ENCODE results near the gene SKIC8.

SKIC8 gene

DNA sequence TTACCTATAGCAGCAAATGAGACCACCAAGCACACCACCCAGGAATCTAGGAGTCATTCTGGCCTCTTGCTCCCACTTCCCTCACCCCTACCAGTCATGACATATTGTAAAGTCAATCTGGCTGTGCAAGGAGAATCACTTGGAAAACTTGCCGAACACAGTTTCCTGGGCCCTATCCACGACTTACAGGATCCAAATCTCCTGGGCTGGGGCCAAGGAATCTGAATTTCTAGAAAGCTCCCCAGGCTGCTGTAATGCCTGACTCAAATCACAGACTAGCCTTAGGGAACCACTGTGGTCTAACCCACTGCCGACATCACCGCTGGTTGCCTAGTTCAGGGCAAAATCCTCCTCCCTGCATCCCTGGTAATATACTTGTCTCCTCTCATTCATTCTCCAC lies 36.6 kb upstream of the SKIC8 start:
- FAIRE-seq (no peak), DNase-seq (ENCODE audit: insufficient read length) (no peak)
- TF ChIP-seq POLR2AphosphoS5 (IDR thresholded peaks at IDR 0.05; ENCODE audit: low read depth, low read length) (no peak), TAF1 (IDR thresholded peaks at IDR 0.05; ENCODE audit: borderline replicate concordance, low read depth, low read length) (no peak), POLR2A (IDR thresholded peaks at IDR 0.05; ENCODE audit: low read depth, low read length) (no peak)

DNA sequence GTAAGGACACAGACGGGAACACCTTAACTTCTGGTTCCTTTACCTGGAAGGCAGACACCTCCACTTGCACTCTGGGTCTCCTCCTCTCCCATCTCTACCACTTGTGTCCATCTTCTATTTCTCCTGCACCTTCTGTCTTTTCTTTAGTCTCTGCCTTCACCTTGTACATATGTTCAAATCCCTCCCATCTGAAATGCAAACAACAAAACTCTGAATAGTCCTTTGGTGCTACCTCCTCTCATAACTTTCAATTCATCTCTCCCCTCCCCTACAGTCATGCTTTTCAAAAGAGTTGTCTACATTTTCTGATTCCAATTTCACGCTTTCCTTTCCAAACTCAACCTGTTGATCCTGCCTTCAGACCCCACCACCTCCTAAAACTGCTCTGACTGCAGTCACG lies 35.4 kb upstream of the SKIC8 start:
- FAIRE-seq: no peak
- no peak for TF ChIP-seq POLR2AphosphoS5 (IDR thresholded peaks at IDR 0.05; ENCODE audit: low read depth, low read length)
- no peak for TF ChIP-seq TAF1 (IDR thresholded peaks at IDR 0.05; ENCODE audit: borderline replicate concordance, low read depth, low read length)
- no peak for TF ChIP-seq POLR2A (IDR thresholded peaks at IDR 0.05; ENCODE audit: low read depth, low read length)
- no peak for DNase-seq (ENCODE audit: insufficient read length)

DNA sequence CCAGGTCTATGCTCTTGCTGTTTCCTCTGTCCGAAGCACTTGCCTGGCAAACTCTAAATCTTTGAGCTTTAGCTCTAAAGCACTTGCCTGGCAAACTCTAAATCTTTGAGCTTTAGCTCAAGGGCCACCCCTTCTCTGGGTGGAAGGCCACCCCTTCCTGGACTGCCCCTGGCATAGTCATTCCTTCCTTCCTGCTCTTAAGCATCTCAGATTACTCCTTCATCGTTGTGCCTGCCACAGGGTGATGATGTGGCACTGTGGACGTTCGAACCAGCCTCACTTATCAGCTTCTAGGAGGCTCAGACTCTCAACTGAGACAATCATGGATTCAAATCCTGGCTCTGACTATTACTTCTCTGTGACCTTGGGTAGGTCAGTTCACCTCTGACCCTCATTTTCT lies 30.2 kb upstream of the SKIC8 start:
- no peak for FAIRE-seq
- TF ChIP-seq TAF1 (IDR thresholded peaks at IDR 0.05; ENCODE audit: borderline replicate concordance, low read depth, low read length) (no peak), POLR2AphosphoS5 (IDR thresholded peaks at IDR 0.05; ENCODE audit: low read depth, low read length) (no peak), POLR2A (IDR thresholded peaks at IDR 0.05; ENCODE audit: low read depth, low read length) (no peak)

DNA sequence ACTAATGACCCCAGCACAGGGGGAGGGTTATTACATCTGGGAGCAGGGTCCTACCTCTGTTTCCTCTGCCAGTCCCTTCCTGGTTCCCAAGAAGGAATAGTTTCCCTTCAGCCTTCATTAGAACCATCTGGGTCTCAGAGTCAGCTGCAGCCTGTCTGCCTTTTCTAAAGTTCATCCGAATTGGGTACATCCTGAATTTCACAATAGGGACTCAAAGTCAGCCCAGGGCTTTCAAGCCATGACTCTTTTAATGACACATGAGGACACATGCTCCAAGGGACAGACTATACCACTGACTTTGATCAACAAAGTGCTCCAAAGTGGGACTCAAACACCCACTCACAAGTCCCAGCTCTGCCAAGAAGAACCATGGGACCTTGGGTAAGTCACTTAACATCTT lies 28.1 kb upstream of the SKIC8 start:
- no peak for DNase-seq (ENCODE audit: insufficient read length)
- no peak for TF ChIP-seq TAF1 (IDR thresholded peaks at IDR 0.05; ENCODE audit: borderline replicate concordance, low read depth, low read length)
- TF ChIP-seq POLR2A (IDR thresholded peaks at IDR 0.05; ENCODE audit: low read depth, low read length): no peak
- no peak for TF ChIP-seq POLR2AphosphoS5 (IDR thresholded peaks at IDR 0.05; ENCODE audit: low read depth, low read length)

More for the DNA sequence above, 30.2 kb upstream of the SKIC8 start:
- DNase-seq (ENCODE audit: insufficient read length): no peak

DNA sequence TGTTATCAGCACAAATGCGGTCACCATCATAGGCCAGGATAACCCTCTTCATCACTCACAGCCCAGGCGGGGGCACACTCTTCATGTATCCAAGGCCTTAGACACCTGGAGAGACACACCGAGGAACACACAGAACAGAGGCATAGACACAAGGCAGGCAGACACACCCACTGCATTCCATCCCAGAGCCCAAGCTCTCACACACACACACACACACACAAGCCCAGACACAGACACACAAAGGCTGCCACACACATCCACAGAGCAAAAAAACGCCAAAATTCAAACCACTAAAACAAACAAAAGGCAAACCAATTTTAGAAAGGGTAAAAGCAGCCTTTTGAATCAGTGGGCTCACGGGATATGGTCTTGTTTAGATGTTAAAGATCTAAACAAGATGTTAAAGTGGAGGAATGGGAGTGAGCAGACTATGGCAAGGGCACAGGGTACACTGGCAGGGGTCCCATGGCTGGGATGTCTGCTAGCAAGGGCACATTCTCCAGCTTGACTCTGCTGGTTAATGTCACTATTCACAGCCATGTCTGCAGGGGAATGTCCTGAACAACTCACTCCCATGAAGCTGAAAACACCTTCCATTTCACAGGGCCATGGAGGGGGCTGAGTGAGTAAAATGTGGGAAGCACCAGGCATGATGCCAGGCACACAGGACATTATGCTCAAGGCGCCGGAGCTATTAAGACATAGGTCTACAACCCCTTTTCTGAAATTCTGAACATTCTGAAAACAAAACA lies 25.9 kb upstream of the SKIC8 start:
- DNase-seq (ENCODE audit: insufficient read length) (no peak), FAIRE-seq (peak; percentile 38)
- TF ChIP-seq POLR2AphosphoS5 (IDR thresholded peaks at IDR 0.05; ENCODE audit: low read depth, low read length) (no peak), POLR2A (IDR thresholded peaks at IDR 0.05; ENCODE audit: low read depth, low read length) (no peak), TAF1 (IDR thresholded peaks at IDR 0.05; ENCODE audit: borderline replicate concordance, low read depth, low read length) (no peak)

More for the DNA sequence above, 28.1 kb upstream of the SKIC8 start:
- FAIRE-seq: peak; percentile 65

DNA sequence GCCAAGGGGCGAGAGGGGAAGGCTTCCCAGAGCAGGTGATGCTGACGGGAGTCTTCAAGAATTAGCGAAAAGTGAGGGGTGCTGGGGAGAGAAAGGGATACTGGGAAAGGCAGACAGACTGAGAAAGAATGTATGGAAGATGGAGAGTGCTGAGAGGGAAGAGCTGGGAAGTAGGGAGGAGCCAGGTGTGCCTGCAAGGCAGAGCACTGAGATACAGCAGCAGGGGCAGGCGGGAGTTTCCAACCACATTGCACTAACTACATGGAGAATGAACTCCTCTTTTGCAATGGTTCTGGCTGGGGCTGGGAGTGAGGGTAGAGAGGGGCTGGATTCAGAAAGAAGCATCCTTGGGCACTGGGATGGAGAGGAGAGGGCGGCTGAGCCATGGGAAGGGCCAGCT lies 24.7 kb upstream of the SKIC8 start:
- DNase-seq (ENCODE audit: insufficient read length): no peak
- TF ChIP-seq POLR2AphosphoS5 (IDR thresholded peaks at IDR 0.05; ENCODE audit: low read depth, low read length): no peak
- TF ChIP-seq TAF1 (IDR thresholded peaks at IDR 0.05; ENCODE audit: borderline replicate concordance, low read depth, low read length): no peak
- TF ChIP-seq POLR2A (IDR thresholded peaks at IDR 0.05; ENCODE audit: low read depth, low read length): no peak
- FAIRE-seq: no peak

DNA sequence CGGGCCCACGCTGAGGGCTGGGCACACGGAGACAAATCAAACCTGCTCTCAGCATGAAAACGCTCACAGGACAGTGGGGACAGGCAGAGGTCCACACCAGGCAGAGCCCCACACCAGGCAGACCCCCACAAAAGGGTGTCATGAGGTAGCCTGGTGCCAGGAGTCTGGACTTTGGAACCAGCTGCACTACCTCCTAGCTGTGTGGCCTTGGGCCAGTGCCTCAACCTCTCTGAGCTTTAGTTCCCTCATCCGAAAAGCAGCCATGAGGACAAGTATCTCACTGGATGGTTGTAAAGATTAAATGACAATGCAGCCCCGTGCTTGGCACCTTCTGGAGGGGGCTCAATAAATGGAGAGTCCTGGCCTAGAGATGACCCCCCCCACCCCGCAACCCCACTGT lies 24.3 kb upstream of the SKIC8 start:
- DNase-seq (ENCODE audit: insufficient read length) (no peak), FAIRE-seq (no peak)
- no peak for TF ChIP-seq TAF1 (IDR thresholded peaks at IDR 0.05; ENCODE audit: borderline replicate concordance, low read depth, low read length)
- TF ChIP-seq POLR2A (IDR thresholded peaks at IDR 0.05; ENCODE audit: low read depth, low read length): no peak
- no peak for TF ChIP-seq POLR2AphosphoS5 (IDR thresholded peaks at IDR 0.05; ENCODE audit: low read depth, low read length)

DNA sequence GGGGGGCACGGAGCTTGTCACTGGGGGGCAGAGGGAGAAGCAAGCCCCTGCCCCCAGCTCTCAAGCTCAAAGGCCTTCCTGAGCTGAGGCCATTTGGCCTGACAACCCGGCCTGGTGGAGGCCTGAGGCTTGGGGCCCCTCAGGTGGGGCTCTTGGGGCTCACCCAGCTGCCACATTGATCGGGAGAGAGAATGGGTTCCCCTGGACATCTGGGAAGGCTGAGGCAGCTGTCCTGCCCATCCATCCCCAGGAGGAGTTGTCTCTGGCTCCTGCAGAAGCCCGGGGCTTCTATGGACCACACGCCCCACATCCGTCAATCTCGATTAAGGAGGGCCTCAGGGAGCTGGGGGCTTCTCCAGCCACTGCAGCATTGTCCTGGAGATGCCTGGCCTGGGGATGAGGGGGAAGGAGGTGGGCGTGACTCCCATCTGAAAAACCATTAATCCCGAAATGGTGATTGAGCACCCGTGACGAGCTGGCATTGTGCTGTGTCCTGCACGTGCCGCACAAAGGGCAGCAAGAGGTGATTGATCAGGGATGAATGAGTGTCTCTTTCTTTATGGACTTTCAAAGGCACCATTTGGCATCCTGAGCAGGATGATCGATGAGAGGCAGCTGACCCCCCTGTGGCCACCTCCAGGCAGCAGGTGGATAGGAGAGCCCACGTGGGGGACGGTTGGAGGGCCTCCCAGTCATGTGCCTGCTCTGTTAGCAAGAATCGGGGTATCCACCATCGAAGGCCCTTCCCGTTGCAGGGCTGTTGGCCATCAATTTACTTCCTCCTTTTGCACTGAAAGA lies 23.5 kb upstream of the SKIC8 start:
- TF ChIP-seq POLR2AphosphoS5 (IDR thresholded peaks at IDR 0.05; ENCODE audit: low read depth, low read length): no peak
- TF ChIP-seq TAF1 (IDR thresholded peaks at IDR 0.05; ENCODE audit: borderline replicate concordance, low read depth, low read length): no peak
- TF ChIP-seq POLR2A (IDR thresholded peaks at IDR 0.05; ENCODE audit: low read depth, low read length): no peak
- no peak for FAIRE-seq
- no peak for DNase-seq (ENCODE audit: insufficient read length)

DNA sequence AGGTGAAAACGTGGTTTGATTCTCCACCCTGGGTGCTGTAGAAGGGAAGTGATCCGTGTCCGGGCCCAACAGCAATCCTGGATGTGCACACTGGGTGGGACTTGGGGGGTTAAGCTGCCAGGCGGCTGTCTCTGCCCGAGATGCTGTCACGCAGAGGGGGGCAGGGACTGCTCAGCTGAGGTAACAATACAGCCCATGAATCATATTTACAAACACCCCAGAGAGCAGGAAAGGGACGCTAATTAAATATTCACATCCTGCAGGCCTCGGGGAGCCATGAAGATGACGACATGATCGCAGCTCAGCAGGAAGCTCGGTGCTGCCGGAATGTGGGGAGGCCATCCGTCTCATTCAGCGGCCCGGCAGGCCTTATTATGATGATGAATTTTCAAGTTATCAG lies 22.8 kb upstream of the SKIC8 start:
- DNase-seq (ENCODE audit: insufficient read length) (no peak), FAIRE-seq (no peak)
- TF ChIP-seq POLR2AphosphoS5 (IDR thresholded peaks at IDR 0.05; ENCODE audit: low read depth, low read length) (no peak), POLR2A (IDR thresholded peaks at IDR 0.05; ENCODE audit: low read depth, low read length) (no peak), TAF1 (IDR thresholded peaks at IDR 0.05; ENCODE audit: borderline replicate concordance, low read depth, low read length) (no peak)

DNA sequence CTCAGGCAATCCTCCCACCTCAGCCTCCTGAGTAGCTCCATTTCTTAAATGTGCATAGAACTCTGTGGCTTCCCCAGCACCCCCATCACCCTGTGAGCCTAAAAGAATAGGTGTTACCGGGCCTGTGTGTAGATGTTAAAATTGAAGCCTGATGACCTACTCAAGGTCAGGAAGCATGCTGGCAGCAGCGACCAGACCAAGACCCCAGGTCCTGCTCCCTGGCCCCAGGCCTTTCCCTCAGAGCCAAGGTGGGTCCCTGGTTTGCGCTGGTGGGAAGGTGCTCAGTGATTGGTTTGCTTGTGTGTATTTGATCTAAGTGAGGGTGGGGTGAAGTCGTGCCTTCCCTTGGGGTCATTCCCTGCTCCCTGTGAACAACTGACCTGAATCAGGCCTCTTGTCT lies 22.4 kb upstream of the SKIC8 start:
- FAIRE-seq: no peak
- no peak for DNase-seq (ENCODE audit: insufficient read length)
- TF ChIP-seq POLR2A (IDR thresholded peaks at IDR 0.05; ENCODE audit: low read depth, low read length): no peak

DNA sequence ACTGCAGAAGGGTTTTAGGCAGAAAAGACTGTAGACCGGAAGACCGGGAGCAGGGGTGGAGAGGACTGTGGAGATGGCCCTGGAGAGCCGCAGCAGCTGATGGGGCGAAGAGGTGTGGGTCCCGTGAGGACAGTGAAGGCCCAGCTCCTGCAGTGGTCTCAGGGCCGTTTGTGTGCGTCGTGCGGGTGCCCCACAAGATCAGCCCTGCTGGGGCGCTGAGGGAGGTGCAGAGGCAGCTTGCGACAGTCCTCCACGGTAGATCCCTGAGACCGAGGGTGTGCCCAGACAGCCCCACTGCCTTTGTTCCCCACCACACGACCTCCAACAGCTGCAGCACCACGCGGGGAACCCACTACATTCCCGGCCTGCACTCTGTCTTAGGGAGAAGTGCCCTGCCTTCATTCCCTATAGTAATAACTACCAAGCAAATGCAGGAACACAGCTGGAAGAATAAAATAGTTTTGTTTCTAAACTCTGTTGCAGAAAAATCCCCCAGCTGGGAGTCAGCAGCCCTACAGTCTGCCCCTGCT lies 21.7 kb upstream of the SKIC8 start:
- TF ChIP-seq POLR2AphosphoS5 (IDR thresholded peaks at IDR 0.05; ENCODE audit: low read depth, low read length) (no peak), TAF1 (IDR thresholded peaks at IDR 0.05; ENCODE audit: borderline replicate concordance, low read depth, low read length) (no peak), POLR2A (IDR thresholded peaks at IDR 0.05; ENCODE audit: low read depth, low read length) (no peak)
- DNase-seq (ENCODE audit: insufficient read length) (no peak), FAIRE-seq (no peak)

DNA sequence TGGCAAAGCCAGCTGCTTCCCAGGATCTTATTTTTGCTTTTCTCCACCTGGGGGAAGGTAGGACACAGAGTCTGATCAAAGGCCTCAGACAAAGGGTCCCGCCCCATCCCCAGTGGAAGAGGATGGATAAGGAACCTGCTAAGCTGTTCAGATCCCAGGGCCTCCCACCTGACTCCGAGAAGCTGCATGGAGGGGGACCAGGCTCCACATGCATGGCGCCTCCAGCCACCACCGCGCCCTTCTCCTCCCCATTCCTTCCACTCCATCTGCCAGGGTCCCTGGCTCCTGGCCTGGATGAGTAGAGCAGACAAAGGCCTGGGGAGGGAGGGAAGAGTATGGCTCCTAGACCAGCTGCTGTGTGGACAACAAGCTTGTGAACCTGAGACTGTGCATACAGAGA lies 20.8 kb upstream of the SKIC8 start:
- TF ChIP-seq TAF1 (IDR thresholded peaks at IDR 0.05; ENCODE audit: borderline replicate concordance, low read depth, low read length) (no peak), POLR2A (IDR thresholded peaks at IDR 0.05; ENCODE audit: low read depth, low read length) (no peak), POLR2AphosphoS5 (IDR thresholded peaks at IDR 0.05; ENCODE audit: low read depth, low read length) (no peak)

More for the DNA sequence above, 20.8 kb upstream of the SKIC8 start:
- DNase-seq (ENCODE audit: insufficient read length): no peak
- FAIRE-seq: no peak

Measured in GM12892 (cell line).